Dermis blood vessel endothelial cell (primary cell): ENCODE results near the gene MMP10. TPM values are rescaled to one million over a fixed set of nuclear protein-coding genes. Genes with fewer than 3 reads are reported as not detected.
"Not testable (repeated sequence)": the region's sequence is repeated elsewhere in the genome, so short reads cannot be mapped to it uniquely, and the experiment has no call there.

Experiments used
- DNase-seq: peaks from one replicate; pipeline ENCODE4 v3.0.0; 2010
- total RNA-seq: library from RNA; depleted of rRNA; stranded (reverse); fragments of >200 nt; gene quantifications from 2 replicates; pipeline ENCODE4 v1.2.3, GENCODE V29; 2014

Gene MMP10
- total RNA-seq, 1 donor from 2014 or later: 7.3 TPM

- DNase-seq: no peak
Measured at GRCh38 chr11:102783016-102783415, 2.6 kb upstream of the MMP10 start.

- no peak for DNase-seq
Measured at GRCh38 chr11:102781676-102782075, 1.2 kb upstream of the MMP10 start.

- no peak for DNase-seq
Measured at GRCh38 chr11:102776454-102776853, 4.0 kb downstream of the MMP10 start.

DNA sequence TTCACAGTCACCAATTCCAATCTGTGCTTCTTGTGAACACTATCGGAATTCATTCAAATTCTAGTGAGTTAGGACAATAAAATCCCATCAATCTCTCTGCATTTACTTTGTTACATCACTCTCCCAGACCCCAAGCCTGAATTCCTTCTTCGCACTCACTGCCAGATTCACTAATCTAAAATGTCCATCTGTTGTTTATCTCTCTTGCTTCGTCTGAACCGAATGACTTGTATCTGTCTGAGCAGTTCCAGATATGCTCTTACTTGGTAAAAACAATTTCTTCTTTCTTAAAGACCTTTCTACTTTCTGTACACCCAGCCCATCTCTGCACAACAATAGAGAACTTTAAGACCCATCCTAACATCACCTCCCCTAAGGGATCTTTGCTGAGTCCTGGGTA lies 7.0 kb downstream of the MMP10 start:
- no peak for DNase-seq

- DNase-seq: no peak
Measured at GRCh38 chr11:102771351-102771750, 9.1 kb downstream of the MMP10 start.

GRCh38 chr11:102770191-102770590 lies 10.2 kb downstream of the MMP10 start:
- no peak for DNase-seq

- no peak for DNase-seq
Measured at GRCh38 chr11:102767800-102768199, 12.6 kb downstream of the MMP10 start.

GRCh38 chr11:102763440-102763839 lies 17.0 kb downstream of the MMP10 start:
- peak; percentile 43 for DNase-seq

GRCh38 chr11:102762361-102762767 lies 18.1 kb downstream of the MMP10 start:
- DNase-seq: peak; percentile 52

DNA sequence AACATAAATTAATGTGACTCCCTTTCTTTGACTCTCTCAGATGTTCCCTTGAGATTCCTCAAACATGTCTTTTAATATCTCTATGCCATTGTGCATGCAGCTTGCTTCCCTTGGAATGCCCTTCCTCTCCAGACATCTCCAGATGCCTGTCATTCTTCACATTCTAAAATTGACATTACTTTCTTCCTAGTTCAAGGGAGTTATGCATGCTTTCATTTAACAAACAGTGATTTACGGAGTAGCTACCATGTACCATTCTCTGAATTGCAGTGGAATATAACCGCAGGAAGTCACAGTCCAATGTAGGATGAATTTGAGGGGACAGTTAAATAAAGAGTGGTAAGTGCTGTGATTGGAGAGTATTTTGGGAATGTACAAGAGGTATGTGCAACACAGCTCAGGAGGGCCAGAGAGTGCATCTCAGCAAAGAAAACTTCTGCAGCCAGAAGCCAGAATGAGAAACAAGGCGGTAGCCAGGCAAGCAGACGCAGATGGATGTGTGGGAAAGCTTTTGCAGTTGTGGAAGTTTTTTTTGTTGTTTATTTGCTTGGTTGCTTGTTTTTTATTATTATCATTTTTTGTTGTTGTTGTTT lies 18.7 kb downstream of the MMP10 start:
- peak; percentile 54 for DNase-seq

GRCh38 chr11:102760344-102761035 lies 19.9 kb downstream of the MMP10 start:
- peak; percentile 97 for DNase-seq

GRCh38 chr11:102757823-102758549 lies 22.4 kb downstream of the MMP10 start:
- DNase-seq: peak; percentile 91

DNA sequence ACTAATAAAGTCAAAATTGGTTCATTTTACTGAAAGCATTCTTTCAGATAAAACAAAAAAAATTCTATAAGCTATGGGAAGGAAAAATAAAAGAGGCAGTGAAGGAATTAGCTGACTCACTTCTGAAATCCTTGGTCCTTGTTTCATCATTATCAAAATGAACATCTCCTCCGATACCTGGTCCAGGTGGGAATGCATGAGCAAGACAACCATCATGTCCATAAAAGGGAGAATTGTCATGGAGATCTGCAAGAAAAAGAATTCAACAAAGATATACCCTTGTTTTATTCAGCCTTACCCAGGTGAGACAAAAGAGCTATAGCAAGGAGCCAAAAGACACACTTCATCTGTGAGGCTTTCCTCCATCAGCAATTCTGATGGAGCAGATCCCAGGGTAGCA lies 27.2 kb downstream of the MMP10 start:
- no peak for DNase-seq

- no peak for DNase-seq
Measured at GRCh38 chr11:102751673-102752072, 28.8 kb downstream of the MMP10 start.

DNA sequence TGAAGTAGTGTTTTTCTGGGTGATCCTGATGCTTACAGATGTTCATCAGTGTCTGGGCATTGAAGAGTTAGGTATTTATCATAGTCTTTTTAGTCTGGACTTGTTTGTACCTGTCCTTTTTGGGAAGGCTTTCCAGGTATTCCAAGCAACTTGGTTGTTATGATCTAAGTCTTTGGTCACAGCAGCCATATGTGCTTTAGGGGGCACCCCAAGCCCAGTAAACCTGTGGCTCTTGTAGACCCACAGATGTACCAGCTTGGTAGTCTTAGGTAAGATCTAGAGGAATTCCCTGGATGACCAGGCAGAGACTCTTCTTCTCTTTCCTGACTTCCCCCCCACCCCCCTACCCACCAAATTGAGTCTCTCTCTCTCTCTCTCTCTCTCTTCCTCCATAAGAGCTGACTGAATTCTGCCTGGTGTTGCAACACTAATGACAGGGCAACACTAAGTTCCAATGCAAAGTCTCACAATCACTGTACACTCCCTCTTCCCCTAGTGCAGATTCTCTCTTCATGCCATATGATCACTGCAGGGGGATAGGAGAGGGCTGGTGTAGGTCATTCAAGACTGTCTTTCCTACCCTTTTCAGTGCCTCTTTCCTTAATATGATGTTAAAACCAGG lies 31.2 kb downstream of the MMP10 start:
- DNase-seq: no peak

- DNase-seq: not testable (repeated sequence)
Measured at GRCh38 chr11:102746746-102747578, 33.5 kb downstream of the MMP10 start.

GRCh38 chr11:102734650-102735049 lies 45.8 kb downstream of the MMP10 start:
- DNase-seq: no peak

DNA sequence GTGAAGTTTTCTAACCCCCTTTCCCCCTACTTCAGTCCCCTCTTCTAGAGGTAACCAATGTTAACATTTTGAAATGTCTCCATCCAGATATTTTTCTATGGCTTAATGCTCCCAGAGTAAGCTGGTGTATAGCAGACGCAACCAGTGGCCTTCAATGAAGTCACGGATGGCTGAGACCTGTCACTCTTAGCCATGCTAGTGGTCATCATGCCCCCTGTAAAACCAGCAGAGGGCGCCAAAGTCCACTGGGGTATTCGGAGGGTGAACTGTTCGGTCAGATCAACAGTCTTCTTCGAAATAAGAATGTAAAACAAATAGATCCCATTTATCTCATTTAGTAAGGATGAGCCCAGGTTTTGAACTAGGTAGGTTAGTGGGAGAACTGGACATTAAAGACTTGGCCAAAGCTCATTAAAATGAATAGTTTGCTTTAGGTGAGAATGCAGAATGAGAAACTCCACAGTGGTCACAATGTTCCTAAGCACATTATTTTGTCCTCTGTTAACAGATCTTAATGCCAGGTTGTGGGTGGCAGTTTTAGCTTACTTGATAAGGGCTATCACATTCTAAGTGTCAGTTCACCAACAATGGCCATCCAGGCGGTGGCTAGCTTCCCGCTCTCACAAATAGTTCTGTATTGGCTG lies 47.1 kb downstream of the MMP10 start:
- peak; percentile 92 for DNase-seq

DNA sequence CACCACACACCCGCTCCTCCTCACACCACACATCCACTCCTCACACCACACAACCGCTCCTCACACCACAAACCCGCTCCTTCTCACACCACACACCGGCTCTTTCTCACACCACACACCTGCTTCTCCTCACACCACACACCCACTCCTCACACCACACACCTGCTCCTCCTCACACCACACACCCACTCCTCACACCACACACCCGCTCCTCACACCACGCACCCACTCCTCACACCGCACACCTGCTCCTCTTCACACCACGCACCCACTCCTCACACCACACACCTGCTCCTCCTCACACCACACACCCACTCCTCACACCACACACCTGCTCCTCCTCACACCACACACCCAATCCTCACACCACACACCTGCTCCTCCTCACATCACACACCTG lies 49.5 kb downstream of the MMP10 start:
- DNase-seq: not testable (repeated sequence)

DNA sequence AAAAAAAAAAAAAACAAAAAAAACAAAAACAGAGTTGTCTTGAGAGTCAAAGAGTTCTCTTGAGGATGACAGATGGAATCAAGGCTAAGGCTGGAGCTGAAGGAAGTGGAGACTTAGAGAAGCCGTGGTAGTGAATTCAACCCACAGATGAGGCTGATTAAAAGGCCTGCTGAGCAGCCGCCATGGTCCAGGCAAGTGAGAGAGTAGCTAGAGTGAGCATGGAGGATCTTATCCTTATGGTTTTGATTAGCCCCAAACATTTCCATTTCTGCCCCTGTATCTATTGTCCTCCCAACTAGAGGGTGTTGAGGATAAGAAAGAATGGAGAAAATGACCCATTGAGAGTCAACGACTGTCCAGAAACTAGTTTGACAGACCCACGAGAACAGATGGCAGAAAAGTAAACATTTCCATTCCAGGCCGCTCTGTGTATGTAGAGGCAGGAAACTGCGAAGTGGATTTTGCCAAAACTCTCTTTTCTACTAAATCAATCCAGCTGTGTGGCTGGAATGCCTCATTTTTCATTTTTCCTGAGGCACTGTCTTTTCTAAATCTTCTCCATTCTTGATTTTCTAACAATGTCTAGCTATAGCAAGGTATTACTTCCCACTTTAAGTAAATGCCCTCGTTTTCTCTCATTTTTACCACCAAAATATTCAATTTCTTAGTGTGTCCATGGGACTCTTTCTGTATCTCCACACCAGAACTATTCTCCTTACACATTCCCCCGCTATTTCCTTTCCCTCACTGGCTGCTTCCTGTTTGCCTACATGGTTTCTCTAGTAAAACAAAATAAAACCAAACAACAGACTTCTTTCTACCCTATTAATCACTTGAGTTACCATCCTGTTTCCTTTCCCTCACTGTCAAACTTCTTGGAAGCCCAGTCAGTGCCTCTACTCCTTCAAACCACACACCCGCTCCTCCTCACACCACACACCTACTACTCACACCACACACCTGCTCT lies 50.3 kb downstream of the MMP10 start:
- peak; percentile 90 for DNase-seq

- DNase-seq: peak; percentile 90
Measured at GRCh38 chr11:102727890-102728289, 52.5 kb downstream of the MMP10 start.
